NCI-H2171 treated with DMSO at 0.1 percent for 48 hours (cell line): ENCODE data around the gene RAPGEF4.

ENCODE experiments used
- DNase-seq: peaks from one replicate; lab custom pipeline; 2025; lab: John Stamatoyannopoulos, UW

The RAPGEF4 gene

DNA sequence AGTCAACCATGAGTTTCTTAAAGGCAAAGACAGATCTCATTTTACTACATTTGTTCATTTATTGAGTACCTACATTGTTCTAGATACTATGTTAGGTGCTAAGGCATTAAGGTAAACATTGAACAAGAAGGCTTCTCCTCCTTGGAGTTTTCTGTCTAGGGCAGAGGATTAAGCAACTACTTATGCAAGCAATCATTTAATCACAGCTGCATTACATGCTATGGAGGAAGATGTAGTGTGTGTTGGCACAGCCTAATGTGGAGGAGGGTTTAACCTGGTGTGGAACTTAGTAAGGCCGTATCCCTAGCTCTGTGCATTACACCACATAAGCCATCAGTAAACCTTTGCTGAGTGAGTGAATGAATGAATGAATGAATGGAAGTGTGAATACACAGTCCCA, 233.5 kb downstream of the RAPGEF4 start:
- no peak for DNase-seq

GRCh38 chr2:172969609-172970008, 234.0 kb downstream of the RAPGEF4 start:
- no peak for DNase-seq

GRCh38 chr2:172970660-172971059, 235.0 kb downstream of the RAPGEF4 start:
- no peak for DNase-seq

DNA sequence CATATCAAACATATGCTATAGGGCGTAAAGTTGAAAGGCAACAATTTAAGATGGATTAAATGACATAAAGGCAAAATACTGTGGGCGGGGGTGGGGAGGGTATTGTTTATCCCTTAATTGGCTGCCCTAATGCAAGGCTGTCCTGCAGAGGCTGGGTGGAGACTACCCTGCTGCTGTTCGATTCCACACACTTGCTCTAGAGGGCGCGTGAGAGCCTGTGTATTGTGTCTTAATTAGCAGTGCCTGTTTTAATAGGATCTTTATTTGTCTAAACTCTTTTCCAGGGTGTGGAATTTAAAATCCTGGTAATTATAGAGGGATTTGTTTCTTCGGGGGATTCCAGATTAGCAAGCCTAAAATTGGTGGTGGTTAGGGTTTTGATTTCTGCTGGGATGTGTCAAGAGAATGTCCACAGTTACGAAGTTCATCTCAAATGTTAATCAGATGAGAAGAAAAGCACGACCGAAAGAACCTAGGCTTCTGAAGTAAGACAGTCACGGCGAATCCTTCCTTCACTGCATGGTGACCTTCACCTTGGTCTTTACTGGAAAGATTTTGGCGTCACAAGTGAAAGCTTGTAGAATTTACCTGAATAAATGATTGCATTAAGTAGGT, 236.5 kb downstream of the RAPGEF4 start:
- DNase-seq: peak; percentile 51

GRCh38 chr2:172974762-172975161, 239.1 kb downstream of the RAPGEF4 start:
- no peak for DNase-seq

DNA sequence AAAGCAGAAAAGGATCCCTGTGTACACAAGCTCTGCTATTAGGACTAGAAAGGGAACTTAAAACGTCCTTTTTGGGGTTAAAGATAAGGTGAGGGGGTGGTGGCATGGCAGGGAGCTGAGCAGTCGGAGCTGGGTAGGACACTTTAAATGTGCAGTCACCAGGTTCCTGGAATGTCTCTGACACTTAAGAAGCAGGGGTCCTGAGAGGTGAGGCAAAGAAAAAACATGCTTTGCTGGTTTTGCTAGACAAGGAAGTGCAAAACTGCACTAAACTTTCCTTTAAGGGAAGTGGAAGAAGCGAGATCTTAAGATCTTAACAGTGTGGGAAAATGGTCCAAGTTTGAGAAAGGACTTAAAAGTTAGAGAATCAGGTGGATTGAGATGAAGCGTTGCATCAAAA, 240.5 kb downstream of the RAPGEF4 start:
- DNase-seq: no peak

DNA sequence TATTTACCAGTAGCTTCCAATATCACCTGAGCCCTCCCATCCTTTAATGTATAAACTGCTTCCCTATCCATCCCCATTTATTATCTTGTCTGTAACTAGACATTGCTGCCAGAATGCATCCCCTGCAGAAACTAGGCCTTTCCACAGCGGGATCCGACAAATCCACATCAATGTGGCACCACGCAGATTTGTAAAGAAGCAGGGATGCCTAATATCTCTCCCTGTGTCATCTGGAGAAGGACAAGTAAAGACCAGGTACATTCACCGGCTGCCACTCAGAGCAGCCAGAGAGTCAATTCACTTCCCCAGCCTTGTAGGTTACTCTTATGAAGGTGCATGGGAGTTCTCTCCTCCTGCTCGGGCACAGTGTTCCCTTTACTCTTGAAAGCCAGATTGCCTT, 241.2 kb downstream of the RAPGEF4 start:
- DNase-seq: no peak

- DNase-seq: no peak
Observed at GRCh38 chr2:172977270-172978062, 241.8 kb downstream of the RAPGEF4 start.

- DNase-seq: no peak
Observed at GRCh38 chr2:172978063-172978383, 242.4 kb downstream of the RAPGEF4 start.

DNA sequence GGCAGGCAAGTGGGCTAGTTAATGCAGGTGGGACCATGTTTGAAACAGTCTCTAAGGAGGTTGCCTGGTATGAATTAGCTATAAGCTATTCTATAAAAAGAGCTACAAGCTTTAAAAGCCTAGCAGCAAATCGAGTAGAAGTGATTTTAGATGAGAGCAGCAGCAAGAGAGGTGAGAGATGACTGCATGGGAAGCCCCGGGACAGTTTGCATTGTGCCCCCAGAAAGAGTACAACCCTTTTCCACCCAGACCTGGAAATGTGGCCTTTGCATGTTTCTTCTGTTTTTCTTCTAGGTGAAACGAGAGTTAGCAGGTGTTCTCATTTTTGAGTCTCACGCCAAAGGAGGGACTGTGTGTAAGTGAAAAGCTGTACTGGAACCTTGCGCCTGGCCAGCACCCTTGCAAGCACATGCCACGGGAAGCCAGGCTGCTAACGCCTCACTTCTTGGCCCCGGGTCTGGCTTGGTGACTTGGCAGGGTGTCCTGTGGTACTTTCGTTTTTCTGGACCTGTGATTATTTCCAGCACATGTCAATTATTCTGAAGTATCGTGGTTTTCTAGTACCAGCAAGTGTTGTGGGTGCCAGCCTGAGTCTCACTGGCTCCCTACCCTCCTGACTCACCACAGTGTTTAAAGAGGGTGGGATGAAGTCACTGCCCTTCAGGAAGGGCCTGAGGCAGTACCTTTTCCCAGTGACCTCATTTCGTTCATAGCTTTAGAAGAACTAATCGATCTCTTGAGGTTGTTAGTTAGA, 249.7 kb downstream of the RAPGEF4 start:
- DNase-seq: no peak

DNA sequence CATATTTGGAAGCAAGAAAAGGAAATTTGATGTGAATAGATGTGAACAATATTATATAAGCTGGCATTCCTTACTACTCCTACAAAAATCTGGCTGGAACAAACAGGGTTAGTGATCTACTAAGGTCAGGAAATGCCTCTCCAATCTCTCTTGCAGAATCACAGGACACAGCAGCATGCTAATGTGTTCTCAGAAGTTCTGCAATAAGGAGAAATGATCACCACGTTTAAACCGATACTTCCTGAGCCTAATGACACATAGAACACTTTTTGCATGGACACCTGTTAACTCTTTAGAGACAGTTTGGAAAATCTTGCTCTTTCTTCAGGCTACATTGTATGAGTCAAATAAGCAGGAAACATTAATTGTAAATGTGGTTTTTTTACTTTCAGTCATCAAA, 250.4 kb downstream of the RAPGEF4 start:
- DNase-seq: no peak

DNA sequence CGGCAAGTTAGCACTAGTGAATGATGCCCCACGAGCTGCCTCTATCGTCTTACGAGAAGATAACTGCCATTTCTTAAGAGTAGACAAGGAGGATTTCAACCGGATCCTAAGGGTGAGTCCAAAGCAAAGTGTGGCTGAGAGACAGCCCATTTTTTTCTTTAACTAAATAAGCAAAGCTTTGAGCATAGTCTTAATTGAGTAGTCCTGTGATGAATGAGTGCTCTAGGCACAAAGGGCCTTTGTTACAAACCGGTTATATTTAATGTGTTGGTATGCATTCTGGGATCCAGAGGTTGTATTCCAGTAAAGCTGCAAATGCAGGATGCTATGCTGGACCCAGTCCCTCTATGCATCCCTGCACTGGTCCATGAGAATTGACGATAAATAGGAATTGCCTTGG, 253.1 kb downstream of the RAPGEF4 start:
- DNase-seq: no peak

- DNase-seq: no peak
Observed at GRCh38 chr2:172991031-172991430, 255.4 kb downstream of the RAPGEF4 start.

DNA sequence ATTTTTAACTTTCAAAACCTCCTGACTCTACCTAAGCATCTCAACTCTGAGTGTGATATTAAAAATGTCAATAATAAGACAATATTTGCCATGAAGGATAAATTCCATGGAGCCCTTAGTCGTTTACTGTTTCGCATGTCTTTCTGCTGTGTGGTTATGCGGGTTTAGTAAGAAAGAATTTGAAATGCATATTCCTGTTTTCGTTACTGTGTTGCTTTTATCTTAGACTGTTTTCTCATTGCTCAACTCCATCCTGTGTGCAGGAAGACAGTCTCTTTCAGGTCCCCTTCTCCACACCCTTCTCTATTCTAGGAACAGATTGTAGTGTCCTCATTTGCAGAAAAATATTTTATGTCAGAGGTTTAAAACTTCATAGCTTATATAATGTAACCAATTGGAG, 257.5 kb downstream of the RAPGEF4 start:
- DNase-seq: no peak

GRCh38 chr2:172993931-172994717, 258.5 kb downstream of the RAPGEF4 start:
- no peak for DNase-seq

DNA sequence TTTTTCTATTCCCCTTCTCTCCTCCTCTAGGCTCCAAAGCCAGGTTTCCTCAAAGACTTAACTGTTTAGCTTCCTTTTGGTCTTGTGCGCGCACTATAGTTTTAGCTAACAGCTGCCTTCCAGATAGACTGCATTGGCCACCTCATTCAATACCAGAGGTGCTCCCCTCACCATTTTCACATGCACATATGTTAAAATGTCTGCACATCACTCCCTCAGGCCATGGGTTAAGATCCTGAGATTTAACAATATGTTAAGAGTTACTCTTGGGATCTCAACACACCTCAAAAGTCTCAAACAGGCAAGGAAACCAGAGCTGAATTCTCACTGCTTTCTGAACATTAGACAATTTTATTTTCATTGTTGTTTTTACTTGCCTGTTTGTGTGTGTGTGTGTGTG, 259.2 kb downstream of the RAPGEF4 start:
- DNase-seq: no peak

DNA sequence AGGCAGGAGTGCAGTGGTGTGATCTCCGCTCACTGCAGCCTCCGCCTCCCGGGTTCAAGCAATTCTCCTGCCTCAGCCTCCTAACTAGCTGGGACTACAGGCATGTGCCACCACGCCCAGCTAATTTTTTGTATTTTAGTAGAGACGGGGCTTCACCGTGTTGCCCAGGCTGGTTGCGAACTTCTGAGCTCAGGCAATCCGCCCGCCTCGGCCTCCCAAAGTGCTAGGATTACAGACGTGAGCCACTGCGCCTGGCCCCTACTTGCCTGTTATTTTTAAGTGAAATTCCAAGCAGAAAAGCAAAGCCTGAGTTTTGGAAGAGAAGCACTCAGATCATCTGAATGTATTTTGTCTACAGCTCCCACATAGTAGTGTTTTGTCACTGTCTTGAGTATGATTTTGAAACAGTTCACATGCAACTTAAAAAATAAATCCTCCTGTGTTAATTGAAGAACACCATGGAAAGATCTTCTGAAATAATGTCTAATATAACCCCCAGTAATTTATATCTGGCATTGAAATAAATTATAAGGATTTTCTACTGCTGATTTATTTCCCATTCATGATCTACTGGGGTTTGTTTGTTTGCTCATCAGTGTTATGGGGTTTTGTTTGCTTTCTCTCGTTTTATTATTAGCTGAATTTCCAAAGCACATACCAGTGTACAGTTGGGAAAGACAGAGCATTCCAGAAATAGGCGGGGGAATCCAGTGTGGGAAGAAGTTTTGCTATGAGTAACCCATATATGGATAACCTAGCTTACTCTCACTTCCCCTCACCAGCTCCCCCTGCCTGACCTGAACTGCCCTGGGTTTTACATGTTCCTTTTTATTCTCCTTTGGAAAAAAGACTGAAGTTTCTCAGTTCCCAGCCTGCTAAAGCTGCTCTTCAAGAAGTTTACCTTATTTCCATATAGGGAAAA, 259.9 kb downstream of the RAPGEF4 start:
- no peak for DNase-seq

GRCh38 chr2:172996387-172996961, 260.8 kb downstream of the RAPGEF4 start:
- no peak for DNase-seq

DNA sequence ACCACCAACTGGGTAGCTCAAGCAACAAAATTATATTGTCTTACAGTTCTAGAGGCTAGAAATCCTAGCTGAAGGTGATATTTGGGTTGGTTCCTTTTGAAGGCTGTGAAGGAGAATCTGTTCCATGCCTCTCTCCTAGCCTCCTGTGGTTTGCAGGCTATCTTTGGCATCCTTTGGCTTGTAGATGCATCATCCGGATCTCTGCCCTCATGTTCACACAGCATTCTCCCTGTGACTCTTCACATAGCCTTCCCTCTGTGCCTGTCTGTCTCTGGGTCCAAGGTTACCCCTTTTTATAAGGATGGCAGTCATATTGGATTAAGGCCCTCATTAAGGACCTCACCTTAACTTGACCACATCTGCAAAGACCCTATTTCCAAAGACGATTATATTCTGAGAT, 261.4 kb downstream of the RAPGEF4 start:
- DNase-seq: no peak

GRCh38 chr2:172998547-172999272, 263.1 kb downstream of the RAPGEF4 start:
- DNase-seq: no peak
